Measurements from ENCODE around the gene HSPA4.
"Not testable (repeated sequence)": the region's sequence is repeated elsewhere in the genome, so short reads cannot be mapped to it uniquely, and the experiment has no call there.

HSPA4 gene

DNA sequence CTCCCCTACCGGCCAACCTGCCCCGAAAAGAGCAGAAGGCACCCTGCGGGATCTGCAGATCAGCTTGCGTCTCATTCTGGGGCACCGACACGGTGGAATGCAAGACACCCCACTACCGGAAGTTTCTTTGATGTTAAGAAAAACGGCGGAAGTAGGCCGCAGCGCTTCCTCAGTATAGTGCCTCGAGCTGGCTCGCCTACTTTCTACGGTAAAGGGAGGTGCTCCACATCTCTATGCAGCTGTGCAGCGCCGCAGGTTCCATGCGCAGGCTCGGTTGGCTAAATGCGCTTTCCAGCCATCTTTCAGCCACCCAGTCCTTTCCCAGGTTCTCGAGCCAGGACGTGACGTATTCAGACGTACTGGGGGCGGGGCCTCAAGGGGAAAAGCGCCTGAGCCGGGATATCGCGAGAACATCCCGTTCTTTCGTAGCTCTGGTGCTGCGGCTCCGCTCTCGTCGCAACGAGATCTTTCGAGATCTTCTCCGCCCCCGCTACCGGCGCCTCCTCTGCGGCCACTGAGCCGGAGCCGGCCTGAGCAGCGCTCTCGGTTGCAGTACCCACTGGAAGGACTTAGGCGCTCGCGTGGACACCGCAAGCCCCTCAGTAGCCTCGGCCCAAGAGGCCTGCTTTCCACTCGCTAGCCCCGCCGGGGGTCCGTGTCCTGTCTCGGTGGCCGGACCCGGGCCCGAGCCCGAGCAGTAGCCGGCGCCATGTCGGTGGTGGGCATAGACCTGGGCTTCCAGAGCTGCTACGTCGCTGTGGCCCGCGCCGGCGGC, at the start of gene HSPA4:
HSPA4 (plus strand) TSS at position 472 of the 775 bp plus-strand sequence; CDS start at position 710, 238 bp downstream.
- Histone ChIP-seq H3K27me3 (peaks cover 8% of the 10 kb centered on the region), H3K27ac (peak within 1 kb of the TSS; percentile 91), H3K4me1 (ENCODE audit: control insufficient read depth in 1 of 2, insufficient read depth in 1 of 2, low read depth in 1 of 2, low read length in 1 of 2) (peaks cover 27 to 38% of the 10 kb centered on the region in 2 experiments), H3K36me3 (no peaks in the 10 kb centered on the region), H3K4me3 (ENCODE audit: low read depth in 1 of 2, low read length in 1 of 2) (peak within 1 kb of the TSS; percentile 90 to 98), H3K9me3 (no peaks in the 10 kb centered on the region)
- TF ChIP-seq, protein P1, sequence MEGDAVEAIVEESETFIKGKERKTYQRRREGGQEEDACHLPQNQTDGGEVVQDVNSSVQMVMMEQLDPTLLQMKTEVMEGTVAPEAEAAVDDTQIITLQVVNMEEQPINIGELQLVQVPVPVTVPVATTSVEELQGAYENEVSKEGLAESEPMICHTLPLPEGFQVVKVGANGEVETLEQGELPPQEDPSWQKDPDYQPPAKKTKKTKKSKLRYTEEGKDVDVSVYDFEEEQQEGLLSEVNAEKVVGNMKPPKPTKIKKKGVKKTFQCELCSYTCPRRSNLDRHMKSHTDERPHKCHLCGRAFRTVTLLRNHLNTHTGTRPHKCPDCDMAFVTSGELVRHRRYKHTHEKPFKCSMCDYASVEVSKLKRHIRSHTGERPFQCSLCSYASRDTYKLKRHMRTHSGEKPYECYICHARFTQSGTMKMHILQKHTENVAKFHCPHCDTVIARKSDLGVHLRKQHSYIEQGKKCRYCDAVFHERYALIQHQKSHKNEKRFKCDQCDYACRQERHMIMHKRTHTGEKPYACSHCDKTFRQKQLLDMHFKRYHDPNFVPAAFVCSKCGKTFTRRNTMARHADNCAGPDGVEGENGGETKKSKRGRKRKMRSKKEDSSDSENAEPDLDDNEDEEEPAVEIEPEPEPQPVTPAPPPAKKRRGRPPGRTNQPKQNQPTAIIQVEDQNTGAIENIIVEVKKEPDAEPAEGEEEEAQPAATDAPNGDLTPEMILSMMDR (IDR thresholded peaks at IDR 0.05), result peak; percentile 9

DNA sequence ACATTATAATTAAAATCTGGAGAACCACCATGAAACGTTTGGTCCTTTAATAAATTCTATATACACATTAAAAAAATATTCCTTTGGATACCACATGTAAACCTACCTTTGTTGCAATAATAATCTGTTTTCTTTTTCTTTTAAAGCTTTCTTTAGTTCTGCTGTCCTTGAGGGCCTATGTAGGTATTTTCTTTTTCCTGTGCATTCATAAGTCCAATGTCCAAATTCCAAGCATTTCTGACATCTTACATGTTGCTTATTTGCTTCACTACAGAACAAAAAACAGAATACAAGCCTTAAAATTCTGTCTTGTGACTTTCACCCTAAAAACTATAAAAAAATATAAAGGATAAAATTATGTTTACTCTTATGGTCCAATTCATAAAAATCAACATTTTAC, 45.2 kb upstream of the HSPA4 start:
- Histone ChIP-seq H3K36me3 (peaks cover 10% of the 10 kb centered on the region), H3K27me3 (no peaks in the 10 kb centered on the region), H3K4me1 (ENCODE audit: control insufficient read depth in 1 of 2, insufficient read depth in 1 of 2, low read depth in 1 of 2, low read length in 1 of 2) (no peaks in the 10 kb centered on the region), H3K4me3 (ENCODE audit: low read depth in 1 of 2, low read length in 1 of 2) (no peak overlapping the region), H3K9me3 (no peaks in the 10 kb centered on the region), H3K27ac (no peak overlapping the region)
- TF ChIP-seq, protein P1 (IDR thresholded peaks at IDR 0.05), result no peak

DNA sequence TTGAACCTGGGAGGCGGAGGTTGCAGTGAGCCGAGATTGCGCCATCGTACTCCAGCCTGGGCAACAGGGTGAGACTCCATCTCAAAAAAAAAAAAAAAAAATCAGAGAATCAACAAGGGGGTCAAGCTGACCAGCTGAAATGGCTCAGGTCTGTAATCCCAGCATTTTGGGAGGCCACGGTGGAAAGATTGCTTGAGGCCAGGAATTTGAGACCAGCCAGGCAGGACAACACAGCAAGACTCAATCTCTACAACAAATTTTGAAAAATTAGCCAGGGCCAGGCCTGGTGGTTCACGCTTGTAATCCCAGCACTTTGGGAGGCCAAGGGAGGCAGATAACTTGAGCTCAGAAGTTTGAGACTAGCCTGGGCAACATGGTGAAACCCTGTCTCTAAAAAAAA, 43.4 kb upstream of the HSPA4 start:
- not testable (repeated sequence) for H3K27ac ChIP-seq; H3K4me3 ChIP-seq (ENCODE audit: low read depth in 1 of 2, low read length in 1 of 2); H3K4me1 ChIP-seq (ENCODE audit: control insufficient read depth in 1 of 2, insufficient read depth in 1 of 2, low read depth in 1 of 2, low read length in 1 of 2); H3K9me3 ChIP-seq; H3K27me3 ChIP-seq; H3K36me3 ChIP-seq

DNA sequence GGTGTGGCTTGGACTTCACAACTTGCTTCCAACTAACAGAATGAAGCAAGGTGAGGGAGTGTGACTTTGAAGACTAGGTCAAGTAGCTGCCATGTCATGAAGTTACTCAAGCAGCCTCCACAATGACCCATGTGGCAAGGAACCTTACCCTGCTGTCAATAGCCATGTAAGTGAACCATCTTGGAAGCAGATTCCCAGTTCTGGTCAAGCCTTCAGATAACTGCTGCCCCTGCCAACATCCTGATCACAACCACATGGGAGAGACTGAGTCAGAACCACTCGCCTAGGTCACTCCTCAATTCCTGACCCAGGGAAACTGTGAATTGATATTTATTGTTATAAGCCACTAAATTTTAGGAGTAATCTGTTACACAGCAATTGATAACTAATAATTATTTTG, 36.3 kb upstream of the HSPA4 start:
- H3K4me3 ChIP-seq (ENCODE audit: low read depth in 1 of 2, low read length in 1 of 2), result no peak overlapping the region
- H3K9me3 ChIP-seq, result no peaks in the 10 kb centered on the region
- no peaks in the 10 kb centered on the region for H3K27me3 ChIP-seq
- H3K27ac ChIP-seq, result no peak overlapping the region
- TF ChIP-seq, protein P1 (IDR thresholded peaks at IDR 0.05), result no peak
- H3K36me3 ChIP-seq, result peaks cover 19% of the 10 kb centered on the region
- no peaks in the 10 kb centered on the region for H3K4me1 ChIP-seq (ENCODE audit: control insufficient read depth in 1 of 2, insufficient read depth in 1 of 2, low read depth in 1 of 2, low read length in 1 of 2)

DNA sequence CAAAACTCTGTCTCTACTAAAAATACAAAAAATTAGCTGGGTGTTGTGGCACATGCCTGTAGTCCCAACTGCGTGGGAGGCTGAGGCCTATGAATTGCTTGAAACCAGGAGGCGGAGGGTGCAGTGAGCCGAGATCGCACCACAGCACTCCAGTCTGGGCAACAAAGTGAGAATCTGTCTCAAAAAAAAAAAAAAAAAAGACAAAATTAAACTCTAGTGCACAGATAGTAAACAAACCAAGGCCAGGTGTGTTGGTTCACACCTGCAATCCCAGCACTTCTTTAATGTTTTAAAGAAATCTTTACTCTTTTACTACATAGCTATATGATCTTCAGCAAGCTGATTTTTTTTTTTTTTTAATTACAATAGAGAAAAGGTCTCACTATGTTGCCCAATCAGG, 33.8 kb upstream of the HSPA4 start:
- Histone ChIP-seq H3K27me3 (no peaks in the 10 kb centered on the region), H3K36me3 (peaks cover 24% of the 10 kb centered on the region), H3K27ac (no peak overlapping the region), H3K4me3 (ENCODE audit: low read depth in 1 of 2, low read length in 1 of 2) (no peak overlapping the region), H3K4me1 (ENCODE audit: control insufficient read depth in 1 of 2, insufficient read depth in 1 of 2, low read depth in 1 of 2, low read length in 1 of 2) (no peaks in the 10 kb centered on the region), H3K9me3 (no peaks in the 10 kb centered on the region)
- TF ChIP-seq, protein P1 (IDR thresholded peaks at IDR 0.05), result no peak

DNA sequence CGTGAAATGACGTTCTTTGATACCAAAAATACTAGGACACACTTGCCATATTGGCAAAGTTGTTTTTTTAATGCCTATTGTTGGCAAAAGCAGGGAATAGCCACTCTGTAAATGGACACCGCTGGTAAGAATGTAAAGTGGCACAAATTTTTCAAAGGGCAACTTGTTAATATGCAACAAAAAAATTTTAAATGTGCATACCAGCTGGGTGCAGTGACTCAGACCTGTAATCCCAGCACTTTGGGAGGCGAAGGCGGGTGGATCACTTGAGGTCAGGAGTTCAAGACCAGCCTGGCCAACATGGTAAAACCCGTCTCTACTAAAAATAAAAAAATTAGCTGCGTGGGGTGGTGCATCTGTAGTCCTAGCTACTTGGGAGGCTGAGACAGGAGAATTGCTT, 32.3 kb upstream of the HSPA4 start:
- H3K4me1 ChIP-seq (ENCODE audit: control insufficient read depth in 1 of 2, insufficient read depth in 1 of 2, low read depth in 1 of 2, low read length in 1 of 2); H3K4me3 ChIP-seq (ENCODE audit: low read depth in 1 of 2, low read length in 1 of 2); H3K27me3 ChIP-seq; H3K27ac ChIP-seq; H3K9me3 ChIP-seq: not testable (repeated sequence)
- H3K36me3 ChIP-seq, result peaks cover 24% of the 10 kb centered on the region
